RWPE2 (cell line): Measurements from ENCODE around the gene PDAP1.

Experiments used
- ATAC-seq: fragments of 200-7000 bp; cut with Tn5 transposase; 3 replicates; pipeline ENCODE4 v1.9.1; 2021; ENCODE audit warnings: low read depth
- DNase-seq: peaks from one replicate; pipeline ENCODE4 v3.0.0-alpha.2; 2020; ENCODE audit warnings: low spot score
- H3K27ac ChIP-seq: fragments of 450-650 bp; 2 replicates; pipeline ENCODE4 v1.5.1; 2017; ENCODE audit warnings: mild to moderate bottlenecking; ENCODE audit not compliant: poor library complexity, severe bottlenecking
- H3K27me3 ChIP-seq: fragments of 250-450 bp; sonication (Bioruptor Pico); 2 replicates; pipeline ENCODE4 v1.5.1; 2021; ENCODE audit warnings: mild to moderate bottlenecking, moderate library complexity; ENCODE audit not compliant: insufficient read depth, poor library complexity, severe bottlenecking
- H3K36me3 ChIP-seq: fragments of 250-450 bp; sonication (Bioruptor Pico); 2 replicates; pipeline ENCODE4 v1.5.1; 2020; ENCODE audit warnings: low read depth, mild to moderate bottlenecking, moderate library complexity
- H3K4me1 ChIP-seq: fragments of 250-450 bp; sonication (Bioruptor Pico); 2 replicates; pipeline ENCODE4 v1.5.1; 2021; ENCODE audit warnings: mild to moderate bottlenecking, moderate library complexity; ENCODE audit not compliant: insufficient read depth, poor library complexity, severe bottlenecking
- H3K4me3 ChIP-seq: fragments of 250-450 bp; sonication (Bioruptor Pico); 2 replicates; pipeline ENCODE4 v1.5.1; 2021; ENCODE audit warnings: mild to moderate bottlenecking, moderate library complexity; ENCODE audit not compliant: severe bottlenecking
- H3K9me3 ChIP-seq: fragments of 250-450 bp; sonication (Bioruptor Pico); 2 replicates; pipeline ENCODE4 v1.5.1; 2021; ENCODE audit warnings: mild to moderate bottlenecking, moderate library complexity; ENCODE audit not compliant: severe bottlenecking
- CTCF ChIP-seq: fragments of 450-650 bp; IDR thresholded peaks from one replicate; pipeline ENCODE4 v1.5.1; 2017; ENCODE audit warnings: mild to moderate bottlenecking, moderate library complexity; ENCODE audit not compliant: poor library complexity, severe bottlenecking

PDAP1 gene

GRCh38 chr7:99448855-99449254, 40.5 kb upstream of the PDAP1 start:
- Histone ChIP-seq H3K27ac (no peak overlapping the region), H3K4me3 (no peak overlapping the region), H3K4me1 (no peaks in the 10 kb centered on the region), H3K36me3 (peaks cover 86% of the 10 kb centered on the region), H3K27me3 (no peaks in the 10 kb centered on the region), H3K9me3 (no peaks in the 10 kb centered on the region)
- DNase-seq: no peak
- no peak for ATAC-seq
- no peak for TF ChIP-seq CTCF

- ATAC-seq (no peak; the same call in 2 of the 3 replicates), DNase-seq (no peak)
- H3K4me3 ChIP-seq: no peak overlapping the region
Measured at GRCh38 chr7:99447943-99448342, 39.5 kb upstream of the PDAP1 start.

GRCh38 chr7:99446096-99446495, 37.7 kb upstream of the PDAP1 start:
- H3K4me1 ChIP-seq: no peaks in the 10 kb centered on the region
- H3K27me3 ChIP-seq: no peaks in the 10 kb centered on the region
- ATAC-seq: no peak
- H3K36me3 ChIP-seq: peaks cover 86% of the 10 kb centered on the region
- DNase-seq: no peak
- H3K9me3 ChIP-seq: no peaks in the 10 kb centered on the region
- no peak overlapping the region for H3K4me3 ChIP-seq
- no peak for TF ChIP-seq CTCF
- H3K27ac ChIP-seq: no peak overlapping the region

More at GRCh38 chr7:99447943-99448342, 39.5 kb upstream of the PDAP1 start:
- Histone ChIP-seq H3K27ac (no peak overlapping the region), H3K36me3 (peaks cover 87% of the 10 kb centered on the region), H3K4me1 (no peaks in the 10 kb centered on the region), H3K27me3 (no peaks in the 10 kb centered on the region), H3K9me3 (no peaks in the 10 kb centered on the region)
- peak; percentile 17 for TF ChIP-seq CTCF

GRCh38 chr7:99440195-99440594, 31.8 kb upstream of the PDAP1 start:
- Histone ChIP-seq H3K27me3 (no peaks in the 10 kb centered on the region), H3K4me3 (peak overlapping the region; percentile 87), H3K36me3 (peaks cover 48% of the 10 kb centered on the region), H3K4me1 (peaks cover 5% of the 10 kb centered on the region), H3K9me3 (no peaks in the 10 kb centered on the region), H3K27ac (peak overlapping the region; percentile 62)
- no peak for DNase-seq
- ATAC-seq: no peak
- no peak for TF ChIP-seq CTCF

- H3K9me3 ChIP-seq: no peaks in the 10 kb centered on the region
- peaks cover 45% of the 10 kb centered on the region for H3K36me3 ChIP-seq
- H3K4me3 ChIP-seq: peak within 1 kb of the TSS; percentile 87
- peak; percentile 93 for ATAC-seq
- peak within 1 kb of the TSS; percentile 62 for H3K27ac ChIP-seq
- H3K4me1 ChIP-seq: peaks cover 5% of the 10 kb centered on the region
- DNase-seq: peak; percentile 97
- H3K27me3 ChIP-seq: no peaks in the 10 kb centered on the region
- no peak for TF ChIP-seq CTCF
Measured at GRCh38 chr7:99438573-99439480, 30.4 kb upstream of the PDAP1 start, which contains the start of the genes CPSF4 and PTCD1. CPSF4 (plus strand) TSS chr7:99438943; CDS start chr7:99439083, 140 bp downstream. PTCD1 (minus strand) TSS chr7:99438798; CDS start chr7:99435242, 3,556 bp downstream.
